ENCODE results near the gene UIMC1. TPM values are rescaled to one million over a fixed set of nuclear protein-coding genes. Genes with fewer than 3 reads are reported as not detected.
A peak's percentile ranks its signal among the peaks of the same experiment; 100 is the strongest.
"Not testable (repeated sequence)": the region's sequence is repeated elsewhere in the genome, so short reads cannot be mapped to it uniquely, and the experiment has no call there.

The UIMC1 gene
- polyA plus RNA-seq, 1 donor: 25.4 TPM

DNA sequence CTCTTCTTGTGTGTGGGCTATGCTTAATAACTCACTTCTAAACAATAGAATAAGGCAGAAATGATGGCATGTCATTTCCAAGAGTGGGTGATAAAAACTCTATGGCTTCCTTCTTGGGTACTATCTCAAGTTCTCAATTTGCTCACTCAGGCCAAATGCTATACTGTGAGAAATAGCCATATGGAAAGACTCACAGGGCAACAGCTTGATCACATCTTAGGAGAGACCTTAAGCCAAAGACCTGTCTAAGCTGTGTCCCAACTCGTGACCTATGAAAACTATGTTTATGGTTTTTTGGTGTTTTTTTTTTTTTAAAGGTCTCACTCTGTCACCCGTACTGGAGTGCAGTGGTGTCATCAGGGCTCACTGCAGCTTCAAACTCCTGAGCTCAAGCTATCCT, 2.1 kb upstream of the UIMC1 start:
- no peak for DNase-seq (ENCODE audit: low read depth)

GRCh38 chr5:177005619-177006264, 837 bp downstream of the UIMC1 start:
- no peak for DNase-seq (ENCODE audit: low read depth)

DNA sequence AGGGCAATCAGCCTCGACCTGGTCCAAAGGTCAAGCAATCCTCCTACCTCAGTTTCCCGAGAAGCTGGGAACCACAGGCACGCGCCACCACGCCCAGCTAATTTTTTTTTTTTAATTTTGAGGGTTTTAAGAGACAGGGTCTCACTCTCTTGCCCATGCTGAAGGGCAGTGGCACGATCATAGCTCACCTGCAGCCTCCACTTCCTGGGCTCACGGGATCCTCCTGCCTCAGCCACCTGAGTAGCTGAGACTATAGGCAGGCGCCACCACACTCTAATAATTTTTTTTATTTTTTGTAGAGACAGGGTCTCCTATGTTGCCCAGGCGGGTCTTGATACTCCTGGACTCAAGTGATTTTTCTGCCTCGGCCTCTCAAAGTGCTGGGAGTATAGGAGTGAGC, 1.6 kb downstream of the UIMC1 start:
- no peak for DNase-seq (ENCODE audit: low read depth)

DNA sequence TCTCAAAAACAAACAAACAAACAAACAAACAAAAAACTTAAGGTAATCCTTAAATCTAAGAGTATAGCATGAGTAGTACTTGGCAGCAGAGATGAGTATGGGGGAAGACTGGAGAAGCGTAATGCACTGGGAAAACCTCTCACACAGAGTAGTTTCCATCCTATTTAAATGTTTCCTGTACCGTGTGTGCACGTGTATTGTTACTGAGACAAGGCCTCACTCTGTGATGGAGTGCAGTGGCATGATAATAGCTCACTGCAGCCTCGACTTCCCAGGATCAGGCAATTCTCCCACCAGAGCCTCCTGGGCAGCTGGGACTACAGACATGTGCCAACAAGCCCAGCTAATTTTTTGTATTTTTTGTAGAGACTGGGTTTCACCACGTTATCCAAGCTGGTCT, 2.9 kb downstream of the UIMC1 start:
- DNase-seq (ENCODE audit: low read depth): no peak

DNA sequence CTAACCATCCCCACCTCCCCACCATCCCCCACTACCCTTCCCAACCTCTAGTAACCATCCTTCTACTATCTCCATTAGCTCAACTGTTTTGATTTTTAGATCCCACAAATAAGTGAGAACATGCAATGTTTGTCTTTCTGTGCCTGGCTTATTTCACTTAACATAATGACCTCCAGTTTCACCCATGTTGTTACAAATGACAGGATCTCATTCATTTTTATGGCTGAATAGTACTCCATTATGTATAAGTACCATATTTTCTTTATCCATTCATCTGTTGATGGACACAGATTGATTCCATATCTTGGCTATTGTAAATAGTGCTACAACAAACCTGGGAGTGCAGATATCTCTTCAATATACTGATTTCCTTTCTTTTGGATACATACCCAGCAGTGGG, 7.1 kb downstream of the UIMC1 start:
- DNase-seq (ENCODE audit: low read depth): not testable (repeated sequence)

DNA sequence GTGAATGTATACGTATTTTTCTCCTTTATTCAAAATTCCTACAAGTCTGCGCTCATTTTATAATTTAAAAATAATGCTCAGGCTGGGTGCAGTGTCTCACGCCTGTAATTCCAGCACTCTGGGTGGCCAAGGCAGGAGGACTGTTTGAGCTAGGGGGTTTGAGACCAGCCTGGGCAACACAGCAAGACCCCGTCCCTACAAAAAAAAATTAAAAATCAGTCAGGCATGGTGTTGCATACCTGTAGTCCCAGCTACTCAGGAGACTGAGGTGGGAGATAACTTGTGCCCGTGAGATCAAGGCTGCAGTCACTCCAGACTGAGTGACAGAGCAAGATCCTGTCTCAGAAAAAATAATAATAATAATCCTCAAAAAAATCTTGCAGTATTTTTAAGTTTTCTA, 7.8 kb downstream of the UIMC1 start:
- no peak for DNase-seq (ENCODE audit: low read depth)

DNA sequence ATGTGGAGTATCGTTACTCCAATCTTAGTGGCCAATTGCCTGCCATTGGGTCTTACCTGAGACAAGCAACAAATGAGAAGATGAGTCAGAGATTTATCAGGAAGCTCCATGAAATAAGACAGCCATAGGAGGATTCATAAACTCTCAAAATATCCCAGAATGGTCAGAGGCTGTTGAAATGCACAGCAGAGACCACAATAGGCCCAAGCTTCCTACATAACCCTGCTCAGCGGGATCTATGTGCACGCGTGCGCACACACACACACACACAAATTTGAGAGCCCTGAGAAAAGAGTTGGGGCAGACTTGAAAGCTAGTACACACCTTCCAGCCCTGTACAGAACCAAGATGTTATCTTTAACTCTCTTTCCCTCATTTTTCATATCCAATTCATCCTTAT, 9.8 kb downstream of the UIMC1 start:
- DNase-seq (ENCODE audit: low read depth): no peak

- DNase-seq (ENCODE audit: low read depth): no peak
These were observed 10.4 kb downstream of the UIMC1 start for GRCh38 chr5:176995896-176996767.

DNA sequence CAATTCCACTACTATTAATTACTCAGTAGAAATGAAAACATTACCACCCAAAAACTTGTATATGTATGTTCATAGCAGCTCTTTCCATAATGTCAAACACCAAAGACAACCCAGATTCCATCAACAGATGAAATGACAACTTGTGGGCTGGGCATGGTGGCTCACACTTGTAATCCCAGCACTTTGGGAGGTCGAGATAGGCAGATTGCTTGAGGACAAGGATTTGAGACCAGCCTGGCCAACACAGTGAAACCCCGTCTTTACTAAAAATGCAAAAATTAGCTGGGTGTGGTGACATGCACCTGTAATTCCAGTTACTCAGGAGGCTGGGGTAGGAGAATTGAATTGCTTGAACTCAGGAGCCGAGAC, 11.5 kb downstream of the UIMC1 start:
- no peak for DNase-seq (ENCODE audit: low read depth)

DNA sequence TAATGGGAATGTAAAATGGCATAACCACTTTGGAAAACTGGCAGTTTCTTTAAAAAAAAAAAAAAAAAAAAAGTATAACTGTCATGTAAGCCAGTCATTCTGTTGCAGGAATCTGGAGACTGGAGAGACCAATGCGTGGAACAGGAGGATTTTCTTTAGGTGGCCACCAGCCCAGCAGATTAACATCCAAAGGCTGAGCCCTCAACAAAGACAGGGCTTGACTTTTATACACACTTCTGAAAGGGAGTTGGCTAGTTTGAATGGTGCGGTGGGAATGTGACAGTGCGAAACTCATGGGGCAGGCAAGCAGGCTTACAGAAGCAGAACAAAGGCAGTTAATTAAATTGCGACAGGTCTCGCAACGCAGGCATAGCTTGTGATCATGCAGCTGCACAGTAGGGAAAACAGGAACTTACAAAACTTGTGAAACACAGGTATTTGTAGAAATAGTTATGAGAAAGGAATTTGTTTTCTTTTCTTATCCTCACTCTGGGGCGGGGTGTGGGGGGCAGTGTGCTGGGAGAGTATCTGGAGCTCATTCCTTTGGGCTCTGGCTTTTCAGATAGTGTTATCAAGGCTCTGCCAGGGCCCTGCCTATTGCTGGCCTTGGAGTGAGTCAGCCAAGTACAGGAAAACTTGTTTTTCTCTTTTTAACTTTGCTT, 12.0 kb downstream of the UIMC1 start:
- DNase-seq (ENCODE audit: low read depth): no peak

DNA sequence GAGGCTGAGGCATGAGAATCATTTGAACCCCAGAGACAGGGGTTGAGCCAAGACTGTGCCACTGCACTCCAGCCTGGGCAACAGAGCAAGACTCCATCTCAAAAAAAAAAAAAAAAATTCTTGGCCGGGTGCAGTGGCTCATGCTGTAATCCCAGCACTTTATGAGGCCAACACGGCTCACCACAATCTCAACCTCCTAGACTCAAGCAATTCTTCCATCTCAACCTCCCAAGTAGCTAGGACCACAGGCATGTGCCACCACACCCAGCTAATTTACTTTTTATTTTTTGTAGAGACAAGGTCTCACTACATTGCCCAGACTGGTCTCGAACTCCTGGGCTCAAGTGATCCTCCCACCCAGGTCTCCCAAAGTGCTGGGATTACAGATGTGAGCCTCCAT, 13.5 kb downstream of the UIMC1 start:
- DNase-seq (ENCODE audit: low read depth): not testable (repeated sequence)

- no peak for DNase-seq (ENCODE audit: low read depth)
These were observed 19.0 kb downstream of the UIMC1 start for GRCh38 chr5:176987583-176987982.

- no peak for DNase-seq (ENCODE audit: low read depth)
These were observed 20.3 kb downstream of the UIMC1 start for GRCh38 chr5:176986280-176986679.

DNA sequence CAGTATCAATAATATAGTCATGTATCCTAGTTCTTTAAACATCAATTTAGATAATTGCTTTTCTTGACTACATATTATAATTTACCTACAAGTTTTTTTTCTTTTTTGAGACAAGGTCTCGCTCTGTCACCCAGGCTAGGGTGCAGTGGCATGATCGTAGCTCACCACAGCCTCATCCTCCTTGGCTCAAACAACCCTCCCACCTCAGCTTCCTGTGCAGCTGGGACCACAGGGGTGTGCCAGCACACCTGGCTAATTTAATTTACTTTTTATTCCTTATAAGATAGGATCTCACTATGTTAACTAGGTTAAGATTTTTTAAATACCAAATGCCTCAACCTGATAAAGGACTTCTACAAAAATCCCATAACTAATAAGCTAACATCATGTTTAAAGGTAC, 21.1 kb downstream of the UIMC1 start:
- DNase-seq (ENCODE audit: low read depth): no peak

- not testable (repeated sequence) for DNase-seq (ENCODE audit: low read depth)
These were observed 22.4 kb downstream of the UIMC1 start for GRCh38 chr5:176984176-176984575.

- not testable (repeated sequence) for DNase-seq (ENCODE audit: low read depth)
These were observed 23.0 kb downstream of the UIMC1 start for GRCh38 chr5:176983593-176983992.

DNA sequence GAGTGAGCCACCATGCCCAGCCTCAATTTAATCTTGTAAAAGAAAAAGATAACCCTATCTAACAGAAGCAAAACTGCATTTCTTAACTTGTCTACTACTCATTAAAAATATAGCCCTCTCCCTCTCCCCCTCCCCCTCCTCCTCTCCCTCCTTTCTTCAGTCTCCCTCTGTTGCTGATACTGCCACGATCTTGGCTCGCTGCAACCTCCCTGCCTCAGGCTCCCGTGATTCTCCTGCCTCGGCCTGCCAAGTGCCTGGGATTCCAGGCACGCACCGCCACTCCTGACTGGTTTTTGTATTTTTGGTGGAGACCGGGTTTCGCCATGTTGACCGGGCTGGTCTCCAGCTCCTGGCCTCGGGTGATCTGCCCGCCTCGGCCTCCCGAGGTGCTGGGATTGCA, 23.5 kb downstream of the UIMC1 start:
- not testable (repeated sequence) for DNase-seq (ENCODE audit: low read depth)

DNA sequence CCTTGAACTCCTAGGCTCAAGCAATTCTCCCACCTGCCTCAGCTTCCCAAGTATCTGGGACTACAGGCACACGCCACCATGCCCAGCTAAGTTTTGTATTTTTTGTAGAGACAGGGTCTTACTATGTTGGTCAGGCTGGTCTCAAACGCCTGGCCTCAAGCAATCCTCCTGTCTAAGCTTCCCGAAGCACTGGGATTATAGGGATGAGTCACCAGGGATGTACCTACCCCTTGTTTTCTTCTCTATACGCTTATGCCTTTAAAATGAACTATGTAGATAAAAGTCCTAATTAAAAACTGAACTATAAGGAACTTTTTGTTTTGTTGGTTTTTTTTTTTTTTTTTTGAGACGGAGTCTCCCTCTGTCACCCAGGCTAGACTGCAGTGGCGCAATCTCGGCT, 25.8 kb downstream of the UIMC1 start:
- no peak for DNase-seq (ENCODE audit: low read depth)

DNA sequence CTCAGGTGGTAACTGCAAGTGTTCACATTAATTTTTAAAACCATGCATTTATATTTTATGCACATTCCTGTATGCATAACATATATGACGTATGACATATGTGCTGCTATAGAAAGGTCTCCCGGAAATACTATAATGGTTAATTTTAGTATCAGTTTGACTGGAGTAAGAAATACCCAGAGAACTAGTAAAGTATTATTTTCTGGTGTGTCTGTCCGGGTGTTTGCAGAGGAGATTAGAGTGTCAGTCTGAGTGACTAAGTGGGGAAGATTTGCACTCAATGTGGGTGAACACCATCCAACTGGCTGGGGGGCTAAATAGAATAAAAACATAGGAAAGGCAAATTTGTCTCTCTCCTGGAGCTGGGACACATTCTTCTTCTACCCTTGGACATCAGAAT, 26.9 kb downstream of the UIMC1 start:
- DNase-seq (ENCODE audit: low read depth): no peak

GRCh38 chr5:176965633-176966032, 40.9 kb downstream of the UIMC1 start:
- no peak for DNase-seq (ENCODE audit: low read depth)

GRCh38 chr5:176959051-176959450, 47.5 kb downstream of the UIMC1 start:
- peak; percentile 5 for DNase-seq (ENCODE audit: low read depth)

DNA sequence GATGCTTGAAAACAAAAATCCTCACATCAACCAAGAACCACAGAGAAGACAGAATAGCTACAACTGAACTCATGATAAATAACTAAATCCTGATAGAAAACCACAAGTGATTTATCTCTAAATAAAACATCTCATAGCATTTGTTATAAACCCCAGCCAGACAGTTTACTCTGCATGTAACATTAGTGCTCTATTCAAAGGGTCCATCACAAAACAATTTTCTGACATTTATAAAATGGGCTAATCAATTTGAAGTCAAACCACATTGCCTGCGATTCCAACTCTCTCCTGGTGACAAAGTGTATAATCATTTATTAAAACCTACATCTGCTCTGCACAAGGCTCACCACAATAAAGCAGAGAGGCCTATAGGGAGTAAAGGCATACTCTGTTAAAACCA, 49.8 kb downstream of the UIMC1 start:
- DNase-seq (ENCODE audit: low read depth): no peak

DNA sequence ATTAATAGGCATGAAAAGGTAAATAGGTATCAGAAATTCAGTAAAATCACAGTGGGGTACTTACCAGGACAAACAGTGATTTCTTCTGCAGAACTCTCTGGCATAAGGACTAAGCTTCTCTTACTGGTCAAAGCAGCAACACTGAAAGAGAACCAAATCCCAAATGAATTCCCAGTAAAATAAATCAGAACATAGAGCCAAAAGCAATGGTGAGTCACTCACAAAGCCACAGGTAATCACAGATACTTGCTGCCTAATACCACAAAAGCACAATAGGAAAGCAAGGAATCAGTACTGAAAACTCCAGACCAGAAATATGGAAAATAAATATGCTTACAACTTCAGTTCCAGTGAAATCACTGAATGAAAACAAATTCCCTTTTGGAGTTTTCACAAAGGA, 50.7 kb downstream of the UIMC1 start:
- no peak for DNase-seq (ENCODE audit: low read depth)

All from forelimb muscle (tissue), 1 donor.